H7 (cell line): Measurements from ENCODE around the gene PGM5. TPM values are rescaled to one million over a fixed set of nuclear protein-coding genes. Genes with fewer than 3 reads are reported as not detected.

Source experiments
- DNase-seq: peaks from one replicate; pipeline ENCODE4 v3.0.0; 2012
- H3K27me3 ChIP-seq: 2 replicates; pipeline ENCODE4 v1.6.0; 2011; ENCODE audit warnings: mild to moderate bottlenecking, low read length; ENCODE audit not compliant: control insufficient read depth, insufficient read depth
- H3K36me3 ChIP-seq: replicated peaks from 2 replicates; pipeline ENCODE4 v1.5.1; 2011; ENCODE audit warnings: low read length; ENCODE audit not compliant: control insufficient read depth, insufficient read depth
- H3K4me3 ChIP-seq: 2 replicates; pipeline ENCODE4 v1.5.1; 2011; ENCODE audit warnings: low read depth, mild to moderate bottlenecking, control low read depth, low read length, moderate library complexity; ENCODE audit not compliant: insufficient read depth
- total RNA-seq: library from RNA; depleted of rRNA; stranded (reverse); fragments of >200 nt; shearing (Covaris generic); gene quantifications from 2 replicates; pipeline ENCODE4 v1.2.3, GENCODE V29; 2014

Gene PGM5
- total RNA-seq, 1 experiment from 2014 or later = 0.14 TPM

- H3K27me3 ChIP-seq = peaks cover 74% of the 10 kb centered on the region
- H3K4me3 ChIP-seq = no peak overlapping the region
- no peak for DNase-seq
- H3K36me3 ChIP-seq = no peaks in the 10 kb centered on the region
These were observed 150.1 kb downstream of the PGM5 start for GRCh38 chr9:68506551-68506950.

GRCh38 chr9:68507130-68507805 lies 150.9 kb downstream of the PGM5 start:
- DNase-seq = peak; percentile 20
- Histone ChIP-seq H3K36me3 (no peaks in the 10 kb centered on the region), H3K27me3 (peaks cover 78% of the 10 kb centered on the region), H3K4me3 (no peak overlapping the region)

- Histone ChIP-seq H3K36me3 (no peaks in the 10 kb centered on the region), H3K27me3 (peaks cover 82% of the 10 kb centered on the region)
- no peak for DNase-seq
These were observed 151.4 kb downstream of the PGM5 start for GRCh38 chr9:68507806-68508145.

GRCh38 chr9:68508547-68508946 lies 152.1 kb downstream of the PGM5 start:
- Histone ChIP-seq H3K27me3 (peaks cover 86% of the 10 kb centered on the region), H3K36me3 (no peaks in the 10 kb centered on the region), H3K4me3 (no peak overlapping the region)
- DNase-seq = no peak

More at GRCh38 chr9:68507806-68508145, 151.4 kb downstream of the PGM5 start:
- no peak overlapping the region for H3K4me3 ChIP-seq

GRCh38 chr9:68509689-68510088 lies 153.3 kb downstream of the PGM5 start:
- no peaks in the 10 kb centered on the region for H3K36me3 ChIP-seq
- peak; percentile 55 for DNase-seq
- peaks cover 86% of the 10 kb centered on the region for H3K27me3 ChIP-seq

GRCh38 chr9:68513385-68513784 lies 157.0 kb downstream of the PGM5 start:
- peaks cover 67% of the 10 kb centered on the region for H3K27me3 ChIP-seq
- no peak for DNase-seq
- no peaks in the 10 kb centered on the region for H3K36me3 ChIP-seq
- no peak overlapping the region for H3K4me3 ChIP-seq

More at GRCh38 chr9:68509689-68510088, 153.3 kb downstream of the PGM5 start:
- H3K4me3 ChIP-seq = no peak overlapping the region

- H3K36me3 ChIP-seq = no peaks in the 10 kb centered on the region
- no peak for DNase-seq
- H3K4me3 ChIP-seq = no peak overlapping the region
- H3K27me3 ChIP-seq = peaks cover 62% of the 10 kb centered on the region
These were observed 157.6 kb downstream of the PGM5 start for GRCh38 chr9:68513981-68514380.

GRCh38 chr9:68515326-68516017 lies 159.1 kb downstream of the PGM5 start:
- DNase-seq = no peak
- H3K4me3 ChIP-seq = no peak overlapping the region
- H3K27me3 ChIP-seq = peaks cover 52% of the 10 kb centered on the region
- H3K36me3 ChIP-seq = no peaks in the 10 kb centered on the region

- no peak overlapping the region for H3K4me3 ChIP-seq
- no peak for DNase-seq
- H3K27me3 ChIP-seq = peaks cover 19% of the 10 kb centered on the region
- no peaks in the 10 kb centered on the region for H3K36me3 ChIP-seq
These were observed 165.7 kb downstream of the PGM5 start for GRCh38 chr9:68522131-68522530.

GRCh38 chr9:68522954-68523353 lies 166.5 kb downstream of the PGM5 start:
- peak; percentile 20 for DNase-seq
- no peak overlapping the region for H3K4me3 ChIP-seq
- peaks cover 26% of the 10 kb centered on the region for H3K27me3 ChIP-seq
- H3K36me3 ChIP-seq = no peaks in the 10 kb centered on the region

- DNase-seq = no peak
- Histone ChIP-seq H3K27me3 (peaks cover 29% of the 10 kb centered on the region), H3K4me3 (no peak overlapping the region), H3K36me3 (no peaks in the 10 kb centered on the region)
These were observed 167.0 kb downstream of the PGM5 start for GRCh38 chr9:68523367-68523936.

GRCh38 chr9:68530618-68531017 lies 174.2 kb downstream of the PGM5 start:
- peaks cover 35% of the 10 kb centered on the region for H3K27me3 ChIP-seq
- H3K4me3 ChIP-seq = no peak overlapping the region
- no peaks in the 10 kb centered on the region for H3K36me3 ChIP-seq
- DNase-seq = peak; percentile 43

GRCh38 chr9:68532131-68532530 lies 175.7 kb downstream of the PGM5 start:
- DNase-seq = no peak
- peaks cover 30% of the 10 kb centered on the region for H3K27me3 ChIP-seq
- no peak overlapping the region for H3K4me3 ChIP-seq
- H3K36me3 ChIP-seq = no peaks in the 10 kb centered on the region

GRCh38 chr9:68533678-68534077 lies 177.3 kb downstream of the PGM5 start:
- Histone ChIP-seq H3K4me3 (no peak overlapping the region), H3K27me3 (peaks cover 21% of the 10 kb centered on the region), H3K36me3 (no peaks in the 10 kb centered on the region)
- DNase-seq = no peak
